ENCODE results near the gene SUMO4. TPM values are rescaled to one million over a fixed set of nuclear protein-coding genes. Genes with fewer than 3 reads are reported as not detected.

Gene SUMO4
- total RNA-seq, 4 donors from 2014 or later, result 0.33 to 6.3 TPM; not detected in 2

- Histone ChIP-seq H3K27me3 (no peaks in the 10 kb centered on the region), H3K4me1 (peaks cover 10 to 16% of the 10 kb centered on the region in 2 donors), H3K27ac (no peak overlapping the region), H3K36me3 (peaks cover 0 to 11% of the 10 kb centered on the region in 2 donors), H3K4me3 (no peak overlapping the region), H3K9me3 (no peaks in the 10 kb centered on the region)
- ATAC-seq (no peak), DNase-seq (no peak)
- intact Hi-C loops (cut with DNase I; ENCODE audit: low total_unique reads) (no loop called here), in situ Hi-C loops (cut with MboI; ENCODE audit: low sequenced_read_pairs in 4 of 4) (loop anchor here in 1 of 4 donors (25.0 kb wide), 1 partner anchor 102 kb away; the partner anchor contains the start of gene TAB2)
- no peak for TF ChIP-seq CTCF (IDR thresholded peaks at IDR 0.05 in 4 of 5, conservative IDR thresholded peaks at IDR 0.05 in 1 of 5)
- TF ChIP-seq POLR2A (IDR thresholded peaks at IDR 0.05), result no peak
These were observed 13.9 kb downstream of the SUMO4 start for GRCh38 chr6:149414009-149414408.

GRCh38 chr6:149414821-149415220 is 14.8 kb downstream of the SUMO4 start:
- no peak for DNase-seq
- no peak for TF ChIP-seq POLR2A (IDR thresholded peaks at IDR 0.05)
- no peak for TF ChIP-seq CTCF (IDR thresholded peaks at IDR 0.05 in 4 of 5, conservative IDR thresholded peaks at IDR 0.05 in 1 of 5)
- intact Hi-C loops (cut with DNase I; ENCODE audit: low total_unique reads) (no loop called here), in situ Hi-C loops (cut with MboI; ENCODE audit: low sequenced_read_pairs in 4 of 4) (loop anchor here in 1 of 4 donors (25.0 kb wide), 1 partner anchor 103 kb away; the partner anchor contains the start of gene TAB2)
- no peak overlapping the region for H3K4me3 ChIP-seq
- no peak overlapping the region for H3K27ac ChIP-seq
- no peaks in the 10 kb centered on the region for H3K9me3 ChIP-seq
- H3K36me3 ChIP-seq, result peaks cover 0 to 4% of the 10 kb centered on the region in 2 donors
- ATAC-seq, result no peak
- no peaks in the 10 kb centered on the region for H3K27me3 ChIP-seq
- peaks cover 7 to 12% of the 10 kb centered on the region in 2 donors for H3K4me1 ChIP-seq

- no peaks in the 10 kb centered on the region for H3K9me3 ChIP-seq
- TF ChIP-seq CTCF (IDR thresholded peaks at IDR 0.05 in 4 of 5, conservative IDR thresholded peaks at IDR 0.05 in 1 of 5) (no peak), POLR2A (IDR thresholded peaks at IDR 0.05) (no peak)
- no peaks in the 10 kb centered on the region for H3K36me3 ChIP-seq
- H3K27ac ChIP-seq, result no peak overlapping the region
- no peak for ATAC-seq
- H3K4me1 ChIP-seq, result peaks cover 3 to 5% of the 10 kb centered on the region in 2 donors
- DNase-seq, result no peak
- in situ Hi-C loops (cut with MboI; ENCODE audit: low sequenced_read_pairs in 4 of 4) (loop anchor here in 1 of 4 donors (25.0 kb wide), 1 partner anchor 108 kb away; the partner anchor contains the start of gene TAB2), intact Hi-C loops (cut with DNase I; ENCODE audit: low total_unique reads) (no loop called here)
- H3K27me3 ChIP-seq, result no peaks in the 10 kb centered on the region
- H3K4me3 ChIP-seq, result no peak overlapping the region
These were observed 19.8 kb downstream of the SUMO4 start for GRCh38 chr6:149419696-149420404.

DNA sequence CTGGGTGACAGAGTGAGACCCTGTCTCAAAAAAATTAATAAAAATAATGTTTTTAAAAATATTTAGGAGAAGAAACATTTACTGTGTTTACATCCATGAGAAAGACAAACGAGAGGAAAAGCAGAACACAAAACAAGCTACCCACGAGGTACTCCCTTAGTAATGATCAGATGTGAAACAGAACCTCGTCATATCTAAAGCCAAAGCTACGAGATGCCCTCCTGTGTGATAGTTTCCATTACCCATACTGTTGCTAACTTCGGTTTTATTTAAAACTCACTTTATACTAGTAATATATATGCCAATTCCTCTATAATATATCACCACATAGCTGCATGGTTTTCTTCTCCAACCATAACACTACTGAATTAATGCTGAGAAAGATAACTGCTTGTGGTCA is 21.1 kb downstream of the SUMO4 start:
- in situ Hi-C loops (cut with MboI; ENCODE audit: low sequenced_read_pairs in 4 of 4) (loop anchor here in 1 of 4 donors (25.0 kb wide), 1 partner anchor 109 kb away; the partner anchor contains the start of gene TAB2), intact Hi-C loops (cut with DNase I; ENCODE audit: low total_unique reads) (no loop called here)
- DNase-seq, result no peak
- Histone ChIP-seq H3K27ac (no peak overlapping the region), H3K4me1 (peaks cover 3 to 5% of the 10 kb centered on the region in 2 donors), H3K27me3 (no peaks in the 10 kb centered on the region), H3K36me3 (no peaks in the 10 kb centered on the region), H3K9me3 (no peaks in the 10 kb centered on the region), H3K4me3 (no peak overlapping the region)
- TF ChIP-seq CTCF (IDR thresholded peaks at IDR 0.05 in 4 of 5, conservative IDR thresholded peaks at IDR 0.05 in 1 of 5), result no peak
- TF ChIP-seq POLR2A (IDR thresholded peaks at IDR 0.05), result no peak
- ATAC-seq, result no peak

All from gastrocnemius medialis (tissue), 4 donors.